Parathyroid adenoma (tissue), 2 donors: ENCODE measurements around the gene CCDC102A.

ENCODE experiments used
- H2AFZ ChIP-seq: fragments of 300-600 bp; sonication (generic); one replicate; pipeline ENCODE4 v1.7.0; 2017; ENCODE audit warnings: antibody characterized with exemption, mild to moderate bottlenecking
- H3K27ac ChIP-seq: fragments of 300-600 bp; sonication (generic); one replicate; pipeline ENCODE4 v1.7.0; 2017
- H3K27me3 ChIP-seq: fragments of 300-600 bp; sonication (generic); one replicate; pipeline ENCODE4 v1.7.0; 2017; ENCODE audit warnings: low read length; ENCODE audit not compliant: control insufficient read depth, insufficient read depth
- H3K36me3 ChIP-seq: fragments of 300-600 bp; sonication (generic); one replicate; pipeline ENCODE4 v1.7.0; 2017; ENCODE audit warnings: low read length; ENCODE audit not compliant: control insufficient read depth, insufficient read depth
- H3K4me1 ChIP-seq: fragments of 300-600 bp; sonication (generic); one replicate; pipeline ENCODE4 v1.7.0; 2017; ENCODE audit warnings: control low read depth
- H3K4me2 ChIP-seq: fragments of 300-600 bp; sonication (generic); one replicate; pipeline ENCODE4 v1.7.0; 2017; ENCODE audit warnings: low read length
- H3K4me3 ChIP-seq: fragments of 300-600 bp; sonication (generic); one replicate; pipeline ENCODE4 v1.7.0; 2017; ENCODE audit warnings: low read depth, low read length
- H3K79me2 ChIP-seq: fragments of 300-600 bp; sonication (generic); one replicate; pipeline ENCODE4 v1.7.0; 2017; ENCODE audit warnings: control low read depth
- H3K9ac ChIP-seq: fragments of 300-600 bp; sonication (generic); one replicate; pipeline ENCODE4 v1.7.0; 2017; ENCODE audit warnings: mild to moderate bottlenecking
- H3K9me3 ChIP-seq: fragments of 300-600 bp; sonication (generic); one replicate; pipeline ENCODE4 v1.7.0; 2017; ENCODE audit warnings: low read length; ENCODE audit not compliant: control insufficient read depth
- CTCF ChIP-seq: fragments of 300-600 bp; sonication (generic); IDR thresholded peaks from one replicate; pipeline ENCODE4 v1.7.0; 2017; ENCODE audit warnings: antibody characterized with exemption, mild to moderate bottlenecking
- donor health status: primary hyperparathyroidism.

Gene CCDC102A

GRCh38 chr16:57562669-57563486 is 26.5 kb upstream of the CCDC102A start:
- H3K27me3 ChIP-seq = no peaks in the 10 kb centered on the region
- no peaks in the 10 kb centered on the region for H3K79me2 ChIP-seq
- no peak for TF ChIP-seq CTCF
- no peaks in the 10 kb centered on the region for H3K9me3 ChIP-seq
- H3K27ac ChIP-seq = no peak overlapping the region
- H3K4me1 ChIP-seq = peaks cover 7% of the 10 kb centered on the region
- no peak overlapping the region for H3K9ac ChIP-seq
- H3K36me3 ChIP-seq = no peaks in the 10 kb centered on the region
- H3K4me2 ChIP-seq = no peak overlapping the region
- no peak overlapping the region for H2AFZ ChIP-seq
- H3K4me3 ChIP-seq = no peak overlapping the region

- H2AFZ ChIP-seq = no peak overlapping the region
- H3K4me1 ChIP-seq = peaks cover 5% of the 10 kb centered on the region
- no peaks in the 10 kb centered on the region for H3K36me3 ChIP-seq
- TF ChIP-seq CTCF = no peak
- H3K9ac ChIP-seq = no peak overlapping the region
- no peak overlapping the region for H3K4me3 ChIP-seq
- no peaks in the 10 kb centered on the region for H3K9me3 ChIP-seq
- H3K79me2 ChIP-seq = no peaks in the 10 kb centered on the region
- H3K27me3 ChIP-seq = no peaks in the 10 kb centered on the region
- no peak overlapping the region for H3K27ac ChIP-seq
- no peak overlapping the region for H3K4me2 ChIP-seq
Measured at GRCh38 chr16:57562066-57562465, 25.7 kb upstream of the CCDC102A start.

GRCh38 chr16:57559072-57559790 is 22.9 kb upstream of the CCDC102A start:
- H3K36me3 ChIP-seq = no peaks in the 10 kb centered on the region
- no peak overlapping the region for H3K4me2 ChIP-seq
- TF ChIP-seq CTCF = no peak
- H2AFZ ChIP-seq = no peak overlapping the region
- H3K4me1 ChIP-seq = no peaks in the 10 kb centered on the region
- H3K27me3 ChIP-seq = no peaks in the 10 kb centered on the region
- no peaks in the 10 kb centered on the region for H3K9me3 ChIP-seq
- no peak overlapping the region for H3K4me3 ChIP-seq
- H3K9ac ChIP-seq = no peak overlapping the region
- H3K27ac ChIP-seq = no peak overlapping the region
- no peaks in the 10 kb centered on the region for H3K79me2 ChIP-seq

- no peaks in the 10 kb centered on the region for H3K27me3 ChIP-seq
- H3K36me3 ChIP-seq = no peaks in the 10 kb centered on the region
- no peak for TF ChIP-seq CTCF
- H2AFZ ChIP-seq = no peak overlapping the region
- H3K9ac ChIP-seq = no peak overlapping the region
- H3K79me2 ChIP-seq = no peaks in the 10 kb centered on the region
- no peak overlapping the region for H3K4me3 ChIP-seq
- no peak overlapping the region for H3K27ac ChIP-seq
- H3K4me1 ChIP-seq = no peaks in the 10 kb centered on the region
- H3K9me3 ChIP-seq = no peaks in the 10 kb centered on the region
- no peak overlapping the region for H3K4me2 ChIP-seq
Measured at GRCh38 chr16:57556941-57557541, 20.7 kb upstream of the CCDC102A start.
